ENCODE measurements around the gene NUP188.
A peak's percentile ranks its signal among the peaks of the same experiment; 100 is the strongest.

Gene NUP188

DNA sequence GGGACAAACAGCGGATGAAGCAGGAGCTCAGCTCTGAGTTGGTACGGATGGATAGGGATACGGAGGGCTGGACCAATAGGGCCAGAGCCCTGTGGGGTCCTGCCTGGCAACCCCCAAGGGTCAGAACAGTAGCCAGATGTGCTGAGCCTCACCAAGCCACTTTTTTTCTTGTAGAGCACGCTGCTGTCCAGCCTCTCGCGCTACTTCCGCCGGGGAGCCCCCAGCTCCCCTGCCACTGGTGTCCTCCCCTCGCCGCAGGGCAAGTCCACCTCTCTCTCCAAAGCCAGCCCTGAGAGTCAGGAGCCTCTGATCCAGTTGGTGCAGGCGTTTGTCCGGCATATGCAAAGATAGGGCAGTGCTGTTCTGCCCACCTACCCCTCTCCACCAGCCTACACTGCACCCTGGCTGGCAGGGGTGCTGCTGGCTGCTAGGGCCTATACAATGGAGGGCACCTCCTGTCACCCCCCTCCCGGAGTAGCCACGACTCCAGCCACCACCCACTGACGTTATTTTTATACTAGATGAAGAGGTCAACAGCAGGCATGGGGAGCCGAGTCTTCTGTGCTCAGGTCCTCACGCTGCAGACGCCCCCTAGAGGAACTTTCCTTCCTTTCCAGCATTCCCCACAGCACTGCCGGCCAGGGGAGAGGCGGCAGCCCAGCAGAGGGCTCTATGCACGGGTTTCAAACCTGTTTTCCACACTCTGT lies 59.0 kb downstream of the NUP188 start:
- DNase-seq (ENCODE audit: low spot score) = peak; percentile 84

DNA sequence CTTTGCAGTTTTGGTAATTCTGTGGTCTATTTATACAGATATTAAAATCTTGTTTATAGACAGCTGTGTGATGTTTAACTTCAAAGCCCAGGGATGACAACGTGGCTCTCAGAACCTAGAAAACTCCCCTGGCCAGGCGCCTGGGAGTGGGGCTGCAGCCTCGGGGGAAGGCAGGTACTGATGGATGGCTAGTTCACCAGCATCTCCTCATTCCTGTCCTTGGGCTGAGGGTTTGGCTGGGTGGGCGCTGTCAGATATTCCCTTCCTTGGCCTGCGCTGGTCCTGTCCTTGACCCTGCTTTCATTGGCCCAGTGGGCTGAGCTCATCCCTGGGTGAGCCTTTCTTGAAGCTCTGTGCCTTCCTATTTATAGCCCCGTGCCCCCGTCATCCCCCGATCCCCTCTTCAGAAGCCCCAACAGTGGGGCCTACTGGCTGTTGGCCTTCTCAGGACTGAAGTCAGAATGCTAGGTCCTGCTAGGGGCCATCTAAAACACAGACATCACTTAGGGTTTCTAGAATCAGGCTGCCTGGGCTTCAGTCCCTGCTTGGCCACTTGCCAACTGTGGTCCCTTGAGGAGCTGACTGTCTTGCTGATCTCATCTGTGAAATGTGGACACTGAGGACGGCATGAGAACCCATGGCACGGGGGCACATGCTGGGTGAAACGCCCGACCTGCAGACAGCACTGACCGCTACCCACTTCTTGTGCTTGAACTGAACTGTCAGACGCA lies 59.7 kb downstream of the NUP188 start:
- DNase-seq (ENCODE audit: low spot score) = no peak

DNA sequence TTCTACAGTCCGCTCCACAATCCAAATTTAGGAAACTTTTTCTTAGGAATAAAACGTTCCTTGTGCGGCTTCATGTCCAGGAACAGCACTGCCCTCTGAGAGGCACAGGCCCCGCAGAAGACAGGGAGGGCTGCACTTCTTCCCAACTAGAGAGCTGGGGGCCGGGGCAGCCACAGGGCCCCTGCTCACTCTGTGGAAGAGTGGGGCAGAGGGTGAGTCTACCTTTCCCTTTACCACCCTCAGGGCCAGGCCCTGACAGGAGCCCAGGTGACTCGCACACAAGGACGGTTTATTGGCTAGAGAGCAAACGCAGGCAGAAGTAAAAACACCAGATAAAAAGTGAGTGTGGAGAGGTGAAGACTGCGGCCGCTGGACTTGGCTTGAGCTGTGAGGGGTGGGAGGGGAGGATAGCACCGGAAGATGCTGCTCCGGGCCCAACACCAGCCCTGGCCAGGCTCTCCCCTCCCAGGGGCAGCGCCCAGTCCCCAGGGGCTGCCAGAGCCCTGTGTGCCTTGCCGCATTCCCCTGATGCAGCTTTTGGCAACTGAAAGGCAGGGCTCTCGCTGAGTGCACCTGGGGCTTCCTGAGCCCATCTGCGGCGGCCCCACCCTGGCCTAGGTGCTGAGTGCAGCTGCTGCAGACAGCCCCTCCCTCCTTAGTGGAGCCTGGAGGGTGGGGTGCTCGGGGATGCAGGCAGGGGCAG lies 60.4 kb downstream of the NUP188 start:
- DNase-seq (ENCODE audit: low spot score) = no peak

- DNase-seq (ENCODE audit: low spot score) = no peak
These were observed 61.0 kb downstream of the NUP188 start for GRCh38 chr9:129008469-129008965.

GRCh38 chr9:129008986-129009583 lies 61.6 kb downstream of the NUP188 start:
- no peak for DNase-seq (ENCODE audit: low spot score)

- no peak for DNase-seq (ENCODE audit: low spot score)
These were observed 62.2 kb downstream of the NUP188 start for GRCh38 chr9:129009584-129010141.

GRCh38 chr9:129010267-129010975 lies 62.9 kb downstream of the NUP188 start:
- DNase-seq (ENCODE audit: low spot score) = no peak

DNA sequence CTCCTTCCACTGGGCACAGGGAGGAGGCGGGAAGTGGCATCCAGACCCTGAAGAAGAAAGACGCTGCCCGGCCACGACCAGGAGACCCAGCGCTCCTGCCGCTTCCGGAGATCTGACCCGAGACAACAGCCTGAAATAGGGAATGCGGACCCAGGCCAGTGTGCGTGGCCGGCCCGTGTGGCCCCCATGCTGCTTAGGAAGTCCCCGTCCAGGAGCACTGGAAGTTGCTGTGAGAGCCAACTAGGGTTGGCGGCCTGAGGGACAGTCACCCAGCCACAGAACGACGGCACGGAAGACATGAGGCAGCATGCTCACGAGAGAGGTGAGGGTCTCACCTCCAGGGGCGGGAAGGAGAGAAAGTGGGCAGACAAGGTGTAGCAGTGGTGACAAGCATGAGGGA lies 63.7 kb downstream of the NUP188 start:
- no peak for DNase-seq (ENCODE audit: low spot score)

DNA sequence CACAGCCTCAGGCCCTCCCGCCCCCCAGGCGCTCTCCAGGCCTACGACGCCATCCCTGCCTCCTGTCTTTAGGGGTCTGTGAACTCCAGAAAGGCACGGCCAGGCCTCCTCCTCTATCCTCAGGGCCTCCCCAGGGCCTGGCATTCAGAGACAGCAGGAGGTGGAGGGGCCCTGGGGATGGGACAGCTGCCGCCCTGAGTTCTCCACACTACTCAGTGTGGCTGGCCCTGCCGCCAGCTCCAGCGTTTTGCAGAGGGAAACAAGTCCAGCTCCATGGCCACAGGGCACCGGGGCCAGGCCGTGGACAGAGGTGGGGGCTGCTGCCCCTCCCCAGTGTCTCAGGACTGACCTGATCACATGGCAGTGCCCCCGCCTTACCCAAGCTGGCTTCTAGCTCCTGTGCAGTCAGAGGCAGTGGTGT lies 64.3 kb downstream of the NUP188 start:
- no peak for DNase-seq (ENCODE audit: low spot score)

DNA sequence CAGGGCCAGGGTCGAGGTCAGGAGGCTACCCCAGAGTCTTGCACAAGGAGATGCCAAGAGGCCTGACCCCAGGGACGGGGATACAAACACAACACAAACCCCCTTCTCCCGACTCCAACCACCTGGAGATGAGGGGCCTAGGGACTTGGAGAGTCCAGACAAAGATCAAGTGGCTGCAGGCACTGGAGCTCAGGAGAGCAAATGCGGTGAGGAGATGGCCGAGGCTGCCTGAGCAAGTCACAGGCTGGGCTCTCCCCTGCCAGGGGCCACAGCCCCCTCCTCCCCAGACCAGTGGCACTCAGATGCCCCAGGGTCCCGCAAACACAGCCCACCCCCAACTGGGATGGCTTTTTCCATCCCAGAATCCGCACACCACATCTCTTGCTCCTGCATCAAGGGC lies 64.8 kb downstream of the NUP188 start:
- no peak for DNase-seq (ENCODE audit: low spot score)

DNA sequence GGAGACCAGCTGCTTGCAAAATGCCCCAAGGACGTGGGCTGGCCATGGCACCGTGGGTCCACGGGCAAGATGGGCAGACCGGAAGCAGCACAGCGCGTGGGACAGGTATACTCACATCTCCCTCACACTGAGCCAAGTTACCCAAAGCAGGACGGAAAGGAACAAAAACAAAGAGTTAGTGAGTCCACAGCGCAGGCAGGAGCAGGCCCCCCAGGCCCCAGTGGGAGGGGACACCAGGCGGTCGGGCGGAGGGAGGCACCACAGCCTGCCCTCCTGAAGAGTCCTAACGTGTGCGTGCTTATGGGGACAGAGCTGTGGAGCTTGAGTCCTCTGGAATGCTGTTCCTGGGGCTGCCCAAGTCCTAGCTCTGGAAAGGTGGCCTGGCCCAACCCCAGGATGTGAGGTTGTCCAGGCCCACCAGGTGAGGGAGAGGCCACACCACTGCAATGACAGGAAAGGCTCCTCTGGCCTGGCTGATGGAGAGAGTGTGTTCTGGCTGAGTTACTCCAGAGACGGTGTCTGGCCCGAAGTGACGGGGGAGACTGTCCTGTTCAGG lies 65.5 kb downstream of the NUP188 start:
- no peak for DNase-seq (ENCODE audit: low spot score)

- DNase-seq (ENCODE audit: low spot score) = no peak
These were observed 66.2 kb downstream of the NUP188 start for GRCh38 chr9:129013674-129014073.

- DNase-seq (ENCODE audit: low spot score) = no peak
These were observed 66.6 kb downstream of the NUP188 start for GRCh38 chr9:129014124-129014523.

DNA sequence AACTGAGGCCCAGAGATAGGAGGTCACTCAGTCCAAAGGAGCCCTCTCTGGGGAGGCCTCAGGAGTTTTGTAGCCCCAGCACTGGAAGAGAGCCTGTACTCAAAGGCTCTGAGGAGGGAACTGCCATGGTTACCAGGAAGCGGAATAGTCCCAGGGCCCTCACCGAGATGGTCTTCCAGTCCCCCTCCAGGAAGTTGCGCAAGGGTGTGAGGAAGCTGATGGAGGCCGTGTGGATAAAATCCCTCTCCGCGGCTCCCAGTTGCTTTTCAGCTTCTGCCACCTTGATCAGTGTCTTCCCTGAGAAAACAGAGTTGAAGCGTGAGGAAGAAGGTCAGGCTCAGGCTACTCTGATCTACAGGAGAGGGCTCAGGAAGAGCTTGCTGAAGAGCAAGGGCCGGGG lies 67.1 kb downstream of the NUP188 start:
- DNase-seq (ENCODE audit: low spot score) = no peak

DNA sequence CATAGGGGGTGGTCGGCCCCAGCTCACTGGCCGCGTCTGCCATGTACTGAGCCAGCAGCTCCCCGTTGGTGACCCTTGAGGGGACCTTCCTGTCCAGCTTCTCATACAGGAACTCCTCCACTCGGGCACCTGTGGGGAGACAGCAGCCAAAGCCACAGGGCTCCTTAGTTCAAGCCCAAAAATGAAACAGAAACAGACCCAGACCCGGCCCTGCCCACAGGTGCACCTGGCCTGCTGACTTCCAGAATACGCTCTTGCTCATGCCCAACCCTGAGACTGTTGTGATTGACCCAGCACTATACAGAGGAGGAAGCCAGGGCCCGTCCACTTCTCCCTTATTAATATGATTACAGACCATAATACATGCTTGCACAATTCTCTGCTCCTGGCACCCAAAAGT lies 73.6 kb downstream of the NUP188 start:
- DNase-seq (ENCODE audit: low spot score) = no peak

DNA sequence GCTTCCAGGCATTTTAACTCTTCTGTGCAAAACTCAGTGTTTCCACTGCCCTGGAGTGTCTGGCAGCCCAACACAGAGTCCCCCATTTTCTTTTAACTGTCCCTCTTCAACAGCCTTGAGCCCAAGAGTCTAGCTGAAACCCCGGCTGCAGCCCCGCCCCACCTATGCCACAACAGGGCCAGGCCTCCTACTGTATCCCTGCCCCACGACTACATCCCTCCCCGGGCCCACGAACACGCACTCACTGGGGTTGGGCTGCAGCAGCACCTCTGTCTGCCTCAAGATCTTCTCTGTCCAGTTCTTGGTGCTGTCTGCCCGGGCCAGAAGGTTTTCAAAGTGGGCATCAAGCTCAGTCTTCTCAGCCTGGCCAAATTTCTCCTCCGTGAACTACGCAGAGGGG lies 74.5 kb downstream of the NUP188 start:
- no peak for DNase-seq (ENCODE audit: low spot score)

GRCh38 chr9:129023036-129023907 lies 75.8 kb downstream of the NUP188 start:
- peak; percentile 84 for DNase-seq (ENCODE audit: low spot score)

DNA sequence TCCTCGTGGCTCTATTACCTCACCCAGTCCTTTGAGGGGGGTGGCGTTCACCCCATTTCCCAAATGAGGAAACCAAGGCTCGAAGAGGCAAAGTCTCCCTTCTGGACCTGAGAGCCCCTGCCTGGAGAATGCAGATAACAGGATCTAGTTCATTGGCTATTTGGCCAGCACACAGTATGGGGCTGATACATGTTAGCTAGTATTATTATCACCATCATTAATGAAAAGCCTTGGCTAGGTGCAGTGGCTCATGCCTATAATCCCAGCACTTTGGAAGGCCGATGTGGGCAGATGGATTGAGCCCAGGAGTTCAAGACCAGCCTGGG lies 76.4 kb downstream of the NUP188 start:
- no peak for DNase-seq (ENCODE audit: low spot score)

GRCh38 chr9:129026442-129027223 lies 79.1 kb downstream of the NUP188 start:
- DNase-seq (ENCODE audit: low spot score) = peak; percentile 36

Data from hematopoietic multipotent progenitor cell treated with erythropoietin and hydrocortisone succinate and interleukin-3 and kit ligand, for 15 days (in vitro differentiated cells).